Ishikawa (cell line): ENCODE measurements around the gene KRTAP5-1.
"Not testable (repeated sequence)": the region's sequence is repeated elsewhere in the genome, so short reads cannot be mapped to it uniquely, and the experiment has no call there.

Experiments
- CEBPB ChIP-seq: IDR thresholded peaks from 2 replicates; pipeline ENCODE4 v1.6.1; 2012
- CREB1 ChIP-seq: IDR thresholded peaks from 2 replicates; pipeline ENCODE4 v1.6.1; 2012; ENCODE audit warnings: low read depth
- EGR1 ChIP-seq: IDR thresholded peaks from 2 replicates; pipeline ENCODE4 v1.6.1; 2012
- EP300 ChIP-seq: IDR thresholded peaks from 2 replicates; pipeline ENCODE4 v1.6.1; 2012; ENCODE audit warnings: borderline replicate concordance
- FOXM1 ChIP-seq: IDR thresholded peaks from 2 replicates; pipeline ENCODE4 v1.6.1; 2012; ENCODE audit warnings: low read depth, borderline replicate concordance
- NFIC ChIP-seq: IDR thresholded peaks from 2 replicates; pipeline ENCODE4 v1.6.1; 2012
- RAD21 ChIP-seq: IDR thresholded peaks from 2 replicates; pipeline ENCODE4 v1.6.1; 2012; ENCODE audit warnings: low read depth
- TAF1 ChIP-seq: IDR thresholded peaks from 2 replicates; pipeline ENCODE4 v1.6.1; 2012; ENCODE audit warnings: low read depth, mild to moderate bottlenecking
- TCF12 ChIP-seq: IDR thresholded peaks from 2 replicates; pipeline ENCODE4 v1.6.1; 2012; ENCODE audit warnings: low read depth
- TEAD4 ChIP-seq: IDR thresholded peaks from 2 replicates; pipeline ENCODE4 v1.6.1; 2012
- USF1 ChIP-seq: IDR thresholded peaks from 2 replicates; pipeline ENCODE4 v1.6.1; 2012
- YY1 ChIP-seq: IDR thresholded peaks from 2 replicates; pipeline ENCODE4 v1.6.1; 2012; ENCODE audit warnings: low read depth
- ZBTB7A ChIP-seq: IDR thresholded peaks from 2 replicates; pipeline ENCODE4 v1.6.1; 2012; ENCODE audit warnings: low read depth
- TF ChIP-seq, protein P1 (sequence below): IDR thresholded peaks from 2 replicates; pipeline ENCODE4 v1.6.1; 2012; ENCODE audit warnings: low read depth, mild to moderate bottlenecking
- TF ChIP-seq, protein P2 (sequence below): IDR thresholded peaks from 2 replicates; pipeline ENCODE4 v1.6.1; 2012

KRTAP5-1 gene, protein sequence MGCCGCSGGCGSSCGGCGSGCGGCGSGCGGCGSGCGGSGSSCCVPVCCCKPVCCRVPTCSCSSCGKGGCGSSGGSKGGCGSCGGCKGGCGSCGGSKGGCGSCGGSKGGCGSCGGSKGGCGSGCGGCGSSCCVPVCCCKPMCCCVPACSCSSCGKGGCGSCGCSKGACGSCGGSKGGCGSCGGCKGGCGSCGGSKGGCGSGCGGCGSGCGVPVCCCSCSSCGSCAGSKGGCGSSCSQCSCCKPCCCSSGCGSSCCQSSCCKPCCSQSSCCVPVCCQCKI

GRCh38 chr11:1584661-1585370 lies at the start of gene KRTAP5-1:
KRTAP5-1 (minus strand) TSS chr11:1585283; CDS start chr11:1585249, 34 bp downstream.
- TF ChIP-seq EP300, ZBTB7A, CEBPB: not testable (repeated sequence)

- TF ChIP-seq USF1, result no peak
- TF ChIP-seq, protein P1, sequence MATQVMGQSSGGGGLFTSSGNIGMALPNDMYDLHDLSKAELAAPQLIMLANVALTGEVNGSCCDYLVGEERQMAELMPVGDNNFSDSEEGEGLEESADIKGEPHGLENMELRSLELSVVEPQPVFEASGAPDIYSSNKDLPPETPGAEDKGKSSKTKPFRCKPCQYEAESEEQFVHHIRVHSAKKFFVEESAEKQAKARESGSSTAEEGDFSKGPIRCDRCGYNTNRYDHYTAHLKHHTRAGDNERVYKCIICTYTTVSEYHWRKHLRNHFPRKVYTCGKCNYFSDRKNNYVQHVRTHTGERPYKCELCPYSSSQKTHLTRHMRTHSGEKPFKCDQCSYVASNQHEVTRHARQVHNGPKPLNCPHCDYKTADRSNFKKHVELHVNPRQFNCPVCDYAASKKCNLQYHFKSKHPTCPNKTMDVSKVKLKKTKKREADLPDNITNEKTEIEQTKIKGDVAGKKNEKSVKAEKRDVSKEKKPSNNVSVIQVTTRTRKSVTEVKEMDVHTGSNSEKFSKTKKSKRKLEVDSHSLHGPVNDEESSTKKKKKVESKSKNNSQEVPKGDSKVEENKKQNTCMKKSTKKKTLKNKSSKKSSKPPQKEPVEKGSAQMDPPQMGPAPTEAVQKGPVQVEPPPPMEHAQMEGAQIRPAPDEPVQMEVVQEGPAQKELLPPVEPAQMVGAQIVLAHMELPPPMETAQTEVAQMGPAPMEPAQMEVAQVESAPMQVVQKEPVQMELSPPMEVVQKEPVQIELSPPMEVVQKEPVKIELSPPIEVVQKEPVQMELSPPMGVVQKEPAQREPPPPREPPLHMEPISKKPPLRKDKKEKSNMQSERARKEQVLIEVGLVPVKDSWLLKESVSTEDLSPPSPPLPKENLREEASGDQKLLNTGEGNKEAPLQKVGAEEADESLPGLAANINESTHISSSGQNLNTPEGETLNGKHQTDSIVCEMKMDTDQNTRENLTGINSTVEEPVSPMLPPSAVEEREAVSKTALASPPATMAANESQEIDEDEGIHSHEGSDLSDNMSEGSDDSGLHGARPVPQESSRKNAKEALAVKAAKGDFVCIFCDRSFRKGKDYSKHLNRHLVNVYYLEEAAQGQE, result no peak
- no peak for TF ChIP-seq RAD21
- no peak for TF ChIP-seq YY1
- no peak for TF ChIP-seq EGR1
These were observed 48.8 kb upstream of the KRTAP5-1 start for GRCh38 chr11:1633864-1634263.

DNA sequence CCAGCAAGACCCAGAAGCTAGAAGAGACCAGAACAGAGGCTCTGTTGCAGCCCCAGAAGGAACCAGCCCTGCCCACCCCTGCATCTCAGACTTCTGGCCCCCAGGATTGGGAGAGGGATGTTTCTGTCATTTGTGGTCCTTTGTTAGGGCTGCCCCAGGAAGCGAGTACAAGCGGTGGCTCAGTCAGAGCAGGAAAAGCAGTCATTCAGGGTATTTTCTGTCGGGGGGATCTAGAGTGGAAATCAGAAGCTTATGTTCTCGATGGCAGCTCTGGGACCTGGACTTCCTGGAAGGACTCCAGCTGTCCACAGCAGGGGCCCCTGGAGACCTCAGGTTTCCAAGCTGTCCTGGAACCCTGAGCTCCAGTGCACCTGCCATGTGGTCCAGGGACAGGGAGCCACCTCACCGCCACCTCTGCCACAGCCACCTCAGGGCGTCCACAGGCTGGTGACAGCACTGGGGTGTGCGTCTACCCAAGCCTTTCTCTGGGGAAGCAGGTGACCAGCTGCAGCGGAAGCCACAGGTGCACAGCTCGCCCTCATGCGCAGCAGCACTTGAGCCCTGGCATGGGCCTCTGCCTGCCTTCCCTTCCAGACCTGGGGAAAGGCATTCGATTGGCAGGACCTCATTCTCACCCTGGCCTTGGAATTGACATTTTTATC lies 47.1 kb upstream of the KRTAP5-1 start:
- TF ChIP-seq, protein P2, sequence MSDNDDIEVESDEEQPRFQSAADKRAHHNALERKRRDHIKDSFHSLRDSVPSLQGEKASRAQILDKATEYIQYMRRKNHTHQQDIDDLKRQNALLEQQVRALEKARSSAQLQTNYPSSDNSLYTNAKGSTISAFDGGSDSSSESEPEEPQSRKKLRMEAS, result no peak
- no peak for TF ChIP-seq NFIC
- no peak for TF ChIP-seq CREB1
- no peak for TF ChIP-seq TAF1
- no peak for TF ChIP-seq EGR1
- no peak for TF ChIP-seq CEBPB
- no peak for TF ChIP-seq RAD21
- no peak for TF ChIP-seq FOXM1
- no peak for TF ChIP-seq USF1
- TF ChIP-seq, protein P1, result no peak
- no peak for TF ChIP-seq EP300
- TF ChIP-seq TEAD4, result no peak
- TF ChIP-seq ZBTB7A, result no peak
- TF ChIP-seq TCF12, result no peak
- TF ChIP-seq YY1, result no peak

GRCh38 chr11:1631066-1631568 lies 46.0 kb upstream of the KRTAP5-1 start:
- TF ChIP-seq RAD21 (no peak), FOXM1 (no peak), CREB1 (no peak), TCF12 (no peak), EGR1 (no peak)
- TF ChIP-seq, protein P2, result no peak

GRCh38 chr11:1630271-1630670 lies 45.2 kb upstream of the KRTAP5-1 start:
- TF ChIP-seq TCF12 (no peak), RAD21 (no peak), TEAD4 (no peak), EGR1 (no peak), CEBPB (no peak), FOXM1 (no peak), CREB1 (no peak), YY1 (no peak), ZBTB7A (no peak), USF1 (no peak), TAF1 (no peak), NFIC (no peak), EP300 (no peak)
- TF ChIP-seq, protein P1, result no peak
- TF ChIP-seq, protein P2, result no peak
